HEK293 (cell line): ENCODE measurements around the gene WRAP53.
A peak's percentile ranks its signal among the peaks of the same experiment; 100 is the strongest.

Source experiments
- AEBP2 ChIP-seq: fragments of 450-650 bp; formaldehyde crosslinking; IDR thresholded peaks from 2 replicates; pipeline ENCODE4 v1.5.1; 2016; ENCODE audit warnings: missing biosample characterization, missing genetic modification characterization, borderline replicate concordance
- KLF1 ChIP-seq: fragments of 450-650 bp; formaldehyde crosslinking; IDR thresholded peaks from 2 replicates; pipeline ENCODE4 v1.5.1; 2016; ENCODE audit warnings: missing biosample characterization, missing genetic modification characterization
- KLF9 ChIP-seq: fragments of 450-650 bp; formaldehyde crosslinking; IDR thresholded peaks from 2 replicates; pipeline ENCODE4 v1.5.1; 2016; ENCODE audit warnings: missing biosample characterization, missing genetic modification characterization, low read depth
- MYNN ChIP-seq: fragments of 450-650 bp; formaldehyde crosslinking; IDR thresholded peaks from 2 replicates; pipeline ENCODE4 v1.5.1; 2016; ENCODE audit warnings: missing biosample characterization, missing genetic modification characterization, borderline replicate concordance
- YY1 ChIP-seq: fragments of 450-650 bp; formaldehyde crosslinking; IDR thresholded peaks from 2 replicates; pipeline ENCODE4 v1.5.1; 2018; ENCODE audit warnings: missing biosample characterization, missing genetic modification characterization
- ZBTB21 ChIP-seq: fragments of 450-650 bp; formaldehyde crosslinking; IDR thresholded peaks from 2 replicates; pipeline ENCODE4 v1.5.1; 2017; ENCODE audit warnings: missing biosample characterization, missing genetic modification characterization
- ZBTB26 ChIP-seq: fragments of 450-650 bp; formaldehyde crosslinking; optimal IDR thresholded peaks from 2 replicates; pipeline ENCODE3; 2016; ENCODE audit warnings: missing biosample characterization, mild to moderate bottlenecking, missing genetic modification characterization
- ZBTB48 ChIP-seq: fragments of 450-650 bp; formaldehyde crosslinking; IDR thresholded peaks from 2 replicates; pipeline ENCODE4 v1.5.1; 2016; ENCODE audit warnings: missing biosample characterization, missing genetic modification characterization
- ZFHX2 ChIP-seq: fragments of 450-650 bp; formaldehyde crosslinking; conservative IDR thresholded peaks from 2 replicates; pipeline ENCODE4 v1.5.1; 2016; ENCODE audit warnings: missing biosample characterization, missing genetic modification characterization
- ZFP37 ChIP-seq: fragments of 450-650 bp; formaldehyde crosslinking; IDR thresholded peaks from 2 replicates; pipeline ENCODE4 v1.5.1; 2016; ENCODE audit warnings: missing biosample characterization, missing genetic modification characterization
- ZFP41 ChIP-seq: fragments of 450-650 bp; formaldehyde crosslinking; IDR thresholded peaks from 2 replicates; pipeline ENCODE4 v1.5.1; 2016; ENCODE audit warnings: missing biosample characterization, missing genetic modification characterization, borderline replicate concordance
- ZNF112 ChIP-seq: fragments of 450-650 bp; formaldehyde crosslinking; IDR thresholded peaks from 2 replicates; pipeline ENCODE4 v1.5.0; 2017; ENCODE audit warnings: missing biosample characterization, missing genetic modification characterization
- ZNF133 ChIP-seq: fragments of 450-650 bp; formaldehyde crosslinking; IDR thresholded peaks from 2 replicates; pipeline ENCODE4 v1.5.1; 2016; ENCODE audit warnings: missing biosample characterization, missing genetic modification characterization
- ZNF146 ChIP-seq: fragments of 450-650 bp; formaldehyde crosslinking; IDR thresholded peaks from 2 replicates; pipeline ENCODE4 v1.5.1; 2016; ENCODE audit warnings: missing biosample characterization, missing genetic modification characterization
- ZNF175 ChIP-seq: fragments of 450-650 bp; formaldehyde crosslinking; IDR thresholded peaks from 2 replicates; pipeline ENCODE4 v1.5.1; 2016; ENCODE audit warnings: missing biosample characterization, missing genetic modification characterization
- ZNF214 ChIP-seq: fragments of 450-650 bp; formaldehyde crosslinking; IDR thresholded peaks from 2 replicates; pipeline ENCODE4 v1.5.1; 2017; ENCODE audit warnings: missing biosample characterization, mild to moderate bottlenecking, missing genetic modification characterization, borderline replicate concordance
- ZNF23 ChIP-seq: fragments of 450-650 bp; formaldehyde crosslinking; IDR thresholded peaks from 2 replicates; pipeline ENCODE4 v1.5.1; 2016; ENCODE audit warnings: missing biosample characterization, missing genetic modification characterization, borderline replicate concordance
- ZNF26 ChIP-seq: fragments of 450-650 bp; formaldehyde crosslinking; IDR thresholded peaks from 2 replicates; pipeline ENCODE4 v1.5.1; 2016; ENCODE audit warnings: missing biosample characterization, missing genetic modification characterization
- ZNF266 ChIP-seq: fragments of 450-650 bp; formaldehyde crosslinking; IDR thresholded peaks from 2 replicates; pipeline ENCODE4 v1.5.1; 2016; ENCODE audit warnings: missing biosample characterization, missing genetic modification characterization, low read depth
- ZNF280C ChIP-seq: fragments of 450-650 bp; formaldehyde crosslinking; IDR thresholded peaks from 2 replicates; pipeline ENCODE4 v1.5.1; 2016; ENCODE audit warnings: missing biosample characterization, missing genetic modification characterization
- ZNF302 ChIP-seq: fragments of 450-650 bp; formaldehyde crosslinking; IDR thresholded peaks from 2 replicates; pipeline ENCODE4 v1.5.1; 2016; ENCODE audit warnings: missing biosample characterization, missing genetic modification characterization, low read depth
- ZNF335 ChIP-seq: fragments of 450-650 bp; formaldehyde crosslinking; conservative IDR thresholded peaks from 2 replicates; pipeline ENCODE4 v1.5.1; 2016; ENCODE audit warnings: missing biosample characterization, missing genetic modification characterization
- ZNF354C ChIP-seq: fragments of 450-650 bp; formaldehyde crosslinking; IDR thresholded peaks from 2 replicates; pipeline ENCODE4 v1.5.1; 2016; ENCODE audit warnings: missing biosample characterization, missing genetic modification characterization, low read depth, borderline replicate concordance
- ZNF416 ChIP-seq: fragments of 450-650 bp; formaldehyde crosslinking; IDR thresholded peaks from 2 replicates; pipeline ENCODE4 v1.5.1; 2016; ENCODE audit warnings: missing biosample characterization, missing genetic modification characterization
- ZNF426 ChIP-seq: fragments of 450-650 bp; formaldehyde crosslinking; IDR thresholded peaks from 2 replicates; pipeline ENCODE4 v1.5.1; 2017; ENCODE audit warnings: missing biosample characterization, missing genetic modification characterization, mild to moderate bottlenecking, inconsistent platforms, moderate library complexity
- ZNF433 ChIP-seq: fragments of 450-650 bp; formaldehyde crosslinking; IDR thresholded peaks from 2 replicates; pipeline ENCODE4 v1.5.1; 2016; ENCODE audit warnings: missing biosample characterization, missing genetic modification characterization, low read depth
- ZNF629 ChIP-seq: fragments of 450-650 bp; formaldehyde crosslinking; IDR thresholded peaks from 2 replicates; pipeline ENCODE4 v1.5.1; 2017; ENCODE audit warnings: missing biosample characterization, missing genetic modification characterization
- ZNF701 ChIP-seq: fragments of 450-650 bp; formaldehyde crosslinking; IDR thresholded peaks from 2 replicates; pipeline ENCODE4 v1.5.1; 2016; ENCODE audit warnings: missing biosample characterization, missing genetic modification characterization
- ZNF707 ChIP-seq: fragments of 450-650 bp; formaldehyde crosslinking; IDR thresholded peaks from 2 replicates; pipeline ENCODE4 v1.5.1; 2016; ENCODE audit warnings: missing biosample characterization, missing genetic modification characterization
- ZNF776 ChIP-seq: fragments of 450-650 bp; formaldehyde crosslinking; IDR thresholded peaks from 2 replicates; pipeline ENCODE4 v1.5.0; 2017; ENCODE audit warnings: missing biosample characterization, missing genetic modification characterization, borderline replicate concordance
- ZNF785 ChIP-seq: fragments of 450-650 bp; formaldehyde crosslinking; IDR thresholded peaks from 2 replicates; pipeline ENCODE4 v1.5.1; 2016; ENCODE audit warnings: missing biosample characterization, missing genetic modification characterization
- TF ChIP-seq, protein P1 (sequence below): fragments of 450-650 bp; formaldehyde crosslinking; IDR thresholded peaks from 2 replicates; pipeline ENCODE4 v1.5.0; 2017; ENCODE audit warnings: missing biosample characterization, missing genetic modification characterization, borderline replicate concordance

WRAP53 gene

DNA sequence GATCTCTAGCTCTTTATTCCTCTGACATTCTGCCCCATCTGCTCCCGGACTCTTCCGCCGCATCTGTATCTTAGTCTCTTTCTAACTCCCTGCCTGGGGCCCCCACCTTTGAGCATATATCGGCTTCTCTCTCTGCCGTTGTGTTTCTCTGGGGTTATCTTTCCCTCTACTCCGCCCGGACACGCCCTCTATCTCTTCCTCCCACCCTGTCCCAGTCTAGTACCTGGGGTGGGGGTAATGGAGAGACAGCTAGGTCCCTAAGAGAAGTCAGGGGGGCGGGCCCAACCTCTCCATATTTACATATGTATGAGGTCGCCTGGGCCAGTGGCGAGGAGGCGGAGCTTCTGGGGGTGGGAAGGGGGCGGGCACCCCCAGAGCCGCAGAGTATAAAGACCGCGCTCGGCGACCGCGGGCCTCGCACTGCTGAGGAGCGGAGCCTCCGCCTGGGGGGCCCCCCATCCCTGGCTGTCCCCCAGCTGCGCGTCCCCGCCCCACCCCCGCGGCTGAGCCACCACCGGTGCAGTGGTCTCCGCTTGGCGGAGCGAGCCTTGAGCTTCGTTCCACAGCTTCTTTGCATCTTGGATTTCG is 37.7 kb upstream of the WRAP53 start, which contains the start of gene ATP1B2 (continued):
- TF ChIP-seq ZNF433 (tag by site-specific recombination) = no peak
- TF ChIP-seq KLF9 (tag by site-specific recombination) = peak; percentile 73
- peak; percentile 89 for TF ChIP-seq KLF1
- TF ChIP-seq ZNF707 (tag by site-specific recombination) = no peak
- no peak for TF ChIP-seq AEBP2 (tag by site-specific recombination)
- TF ChIP-seq ZNF701 = no peak
- no peak for TF ChIP-seq ZNF26 (tag by site-specific recombination)
- TF ChIP-seq ZNF133 (tag by site-specific recombination) = no peak
- no peak for TF ChIP-seq ZNF416
- TF ChIP-seq ZNF280C (tag by site-specific recombination) = no peak
- TF ChIP-seq ZFHX2 (tag by site-specific recombination) = peak; percentile 46
- TF ChIP-seq ZNF776 (tag by site-specific recombination) = no peak
- TF ChIP-seq ZNF354C (tag by site-specific recombination) = no peak
- TF ChIP-seq, protein P1, sequence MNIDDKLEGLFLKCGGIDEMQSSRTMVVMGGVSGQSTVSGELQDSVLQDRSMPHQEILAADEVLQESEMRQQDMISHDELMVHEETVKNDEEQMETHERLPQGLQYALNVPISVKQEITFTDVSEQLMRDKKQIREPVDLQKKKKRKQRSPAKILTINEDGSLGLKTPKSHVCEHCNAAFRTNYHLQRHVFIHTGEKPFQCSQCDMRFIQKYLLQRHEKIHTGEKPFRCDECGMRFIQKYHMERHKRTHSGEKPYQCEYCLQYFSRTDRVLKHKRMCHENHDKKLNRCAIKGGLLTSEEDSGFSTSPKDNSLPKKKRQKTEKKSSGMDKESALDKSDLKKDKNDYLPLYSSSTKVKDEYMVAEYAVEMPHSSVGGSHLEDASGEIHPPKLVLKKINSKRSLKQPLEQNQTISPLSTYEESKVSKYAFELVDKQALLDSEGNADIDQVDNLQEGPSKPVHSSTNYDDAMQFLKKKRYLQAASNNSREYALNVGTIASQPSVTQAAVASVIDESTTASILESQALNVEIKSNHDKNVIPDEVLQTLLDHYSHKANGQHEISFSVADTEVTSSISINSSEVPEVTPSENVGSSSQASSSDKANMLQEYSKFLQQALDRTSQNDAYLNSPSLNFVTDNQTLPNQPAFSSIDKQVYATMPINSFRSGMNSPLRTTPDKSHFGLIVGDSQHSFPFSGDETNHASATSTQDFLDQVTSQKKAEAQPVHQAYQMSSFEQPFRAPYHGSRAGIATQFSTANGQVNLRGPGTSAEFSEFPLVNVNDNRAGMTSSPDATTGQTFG (tag by site-specific recombination) = no peak
- TF ChIP-seq ZNF214 = no peak
- no peak for TF ChIP-seq ZNF426 (tag by site-specific recombination)
- no peak for TF ChIP-seq ZNF175
- peak; percentile 54 for TF ChIP-seq ZBTB26 (tag by site-specific recombination)
- TF ChIP-seq ZNF266 = no peak
- no peak for TF ChIP-seq ZNF112 (tag by site-specific recombination)
- TF ChIP-seq ZNF629 = no peak
- no peak for TF ChIP-seq YY1 (tag by site-specific recombination)
- TF ChIP-seq ZNF23 (tag by site-specific recombination) = no peak
- TF ChIP-seq MYNN = no peak
- TF ChIP-seq ZNF302 (tag by site-specific recombination) = no peak
- TF ChIP-seq ZNF785 (tag by site-specific recombination) = no peak
- no peak for TF ChIP-seq ZNF335
- TF ChIP-seq ZFP41 (tag by site-specific recombination) = no peak
- TF ChIP-seq ZFP37 (tag by site-specific recombination) = no peak
- no peak for TF ChIP-seq ZBTB21
- peak; percentile 57; the same call in 1 of the 2 replicates for TF ChIP-seq ZBTB48 (tag by site-specific recombination)
- no peak for TF ChIP-seq ZNF146
